ENCODE results near the gene CYBRD1.

DNA sequence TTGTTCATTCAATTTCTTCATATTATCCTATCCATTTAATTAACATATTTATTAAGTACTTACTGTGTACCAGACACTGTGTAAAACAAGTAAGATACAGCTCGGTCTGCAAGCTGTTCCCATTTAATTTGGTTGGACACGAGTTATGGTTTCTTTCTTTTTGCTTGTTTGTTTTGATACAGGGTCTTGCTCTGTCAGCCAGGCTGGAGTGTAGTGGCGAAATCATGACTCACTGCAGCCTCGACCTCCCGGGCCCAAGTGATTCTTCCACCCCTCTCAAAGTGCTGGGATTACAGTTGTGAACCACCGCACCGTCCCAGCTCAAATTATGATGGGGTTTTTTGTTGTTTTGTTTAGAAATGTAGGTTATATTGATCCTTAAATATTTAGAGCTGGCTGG is 9.0 kb downstream of the CYBRD1 start:
- TF ChIP-seq, protein P1, sequence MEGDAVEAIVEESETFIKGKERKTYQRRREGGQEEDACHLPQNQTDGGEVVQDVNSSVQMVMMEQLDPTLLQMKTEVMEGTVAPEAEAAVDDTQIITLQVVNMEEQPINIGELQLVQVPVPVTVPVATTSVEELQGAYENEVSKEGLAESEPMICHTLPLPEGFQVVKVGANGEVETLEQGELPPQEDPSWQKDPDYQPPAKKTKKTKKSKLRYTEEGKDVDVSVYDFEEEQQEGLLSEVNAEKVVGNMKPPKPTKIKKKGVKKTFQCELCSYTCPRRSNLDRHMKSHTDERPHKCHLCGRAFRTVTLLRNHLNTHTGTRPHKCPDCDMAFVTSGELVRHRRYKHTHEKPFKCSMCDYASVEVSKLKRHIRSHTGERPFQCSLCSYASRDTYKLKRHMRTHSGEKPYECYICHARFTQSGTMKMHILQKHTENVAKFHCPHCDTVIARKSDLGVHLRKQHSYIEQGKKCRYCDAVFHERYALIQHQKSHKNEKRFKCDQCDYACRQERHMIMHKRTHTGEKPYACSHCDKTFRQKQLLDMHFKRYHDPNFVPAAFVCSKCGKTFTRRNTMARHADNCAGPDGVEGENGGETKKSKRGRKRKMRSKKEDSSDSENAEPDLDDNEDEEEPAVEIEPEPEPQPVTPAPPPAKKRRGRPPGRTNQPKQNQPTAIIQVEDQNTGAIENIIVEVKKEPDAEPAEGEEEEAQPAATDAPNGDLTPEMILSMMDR (IDR thresholded peaks at IDR 0.05), result no peak
- TF ChIP-seq EP300 (IDR thresholded peaks at IDR 0.05), result no peak
- no peak for TF ChIP-seq POLR2A (IDR thresholded peaks at IDR 0.05)
